ENCODE data around the gene LDAF1.
A peak's percentile ranks its signal among the peaks of the same experiment; 100 is the strongest.
"Not testable (repeated sequence)": the region's sequence is repeated elsewhere in the genome, so short reads cannot be mapped to it uniquely, and the experiment has no call there.

The LDAF1 gene

DNA sequence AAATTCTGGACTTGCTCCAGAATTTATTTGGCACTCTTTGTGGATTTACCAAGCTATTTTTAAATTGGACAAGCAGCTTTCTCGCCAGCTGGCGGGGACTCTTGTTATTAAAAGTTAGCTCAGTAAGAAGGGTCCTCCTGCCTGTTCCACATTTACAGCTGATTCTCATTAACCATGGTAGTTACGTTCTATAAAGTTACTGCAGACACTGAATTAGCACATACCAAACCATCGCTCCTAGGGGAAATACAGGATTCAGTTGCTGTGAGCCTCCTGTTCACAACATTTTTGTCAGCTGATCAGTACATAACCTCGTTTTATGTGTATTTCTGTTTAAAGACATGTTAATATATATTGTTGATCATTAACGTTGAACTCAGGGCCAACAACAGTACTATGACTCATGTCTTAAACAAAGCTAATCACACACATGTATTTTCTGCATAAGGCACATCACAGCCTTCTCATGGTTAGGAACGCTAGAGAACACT is 4.2 kb downstream of the LDAF1 start:
- ATAC-seq, result no peak

DNA sequence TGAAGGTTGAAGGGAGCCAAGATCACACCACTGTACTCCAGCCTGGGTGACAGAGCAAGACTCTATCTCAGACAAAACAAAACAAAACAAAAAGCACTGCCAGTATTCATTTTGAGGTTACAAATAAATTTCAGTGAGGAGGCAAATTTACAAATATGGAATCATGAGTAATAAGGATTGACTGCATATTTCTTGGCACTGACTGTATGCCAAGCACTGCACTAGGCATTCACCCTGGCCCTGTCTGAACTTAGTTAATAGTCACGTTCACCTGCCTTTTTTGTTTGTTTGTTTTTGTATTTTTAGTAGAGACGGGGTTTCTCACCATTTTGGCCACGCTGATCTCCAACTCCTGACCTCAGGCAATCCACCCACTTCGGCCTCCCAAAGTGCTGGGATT is 5.1 kb downstream of the LDAF1 start:
- ATAC-seq, result no peak

DNA sequence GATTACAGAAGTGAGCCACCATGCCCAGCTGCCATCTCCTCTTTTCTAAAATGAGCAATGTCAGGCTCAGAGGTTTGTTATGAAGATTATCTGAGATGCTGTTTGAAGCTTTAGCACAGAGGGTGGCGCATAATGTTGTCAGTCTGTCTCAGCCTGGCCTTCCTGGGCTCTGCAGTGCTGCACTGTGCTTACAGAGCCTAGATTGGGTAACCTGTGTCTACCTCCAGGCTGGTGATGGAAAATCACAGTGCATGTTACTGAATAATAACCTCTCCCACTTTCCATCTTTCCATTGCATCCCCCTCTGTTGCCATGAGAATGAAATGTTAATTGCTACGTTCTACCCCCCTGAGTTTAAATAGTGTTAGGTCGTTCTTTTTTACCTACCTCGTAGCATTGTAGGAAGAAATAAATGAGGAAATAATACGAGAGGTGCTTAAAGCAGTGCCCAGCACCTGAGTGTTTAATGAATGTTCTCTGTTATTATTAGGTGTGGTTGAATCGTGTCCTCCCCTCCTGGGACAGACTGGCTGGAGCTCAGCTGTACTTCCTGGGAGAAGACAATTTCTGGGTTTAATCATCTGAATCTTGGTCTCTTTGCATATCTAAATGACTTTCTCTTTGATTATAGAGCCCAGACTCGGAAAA is 6.2 kb downstream of the LDAF1 start:
- no peak for ATAC-seq

DNA sequence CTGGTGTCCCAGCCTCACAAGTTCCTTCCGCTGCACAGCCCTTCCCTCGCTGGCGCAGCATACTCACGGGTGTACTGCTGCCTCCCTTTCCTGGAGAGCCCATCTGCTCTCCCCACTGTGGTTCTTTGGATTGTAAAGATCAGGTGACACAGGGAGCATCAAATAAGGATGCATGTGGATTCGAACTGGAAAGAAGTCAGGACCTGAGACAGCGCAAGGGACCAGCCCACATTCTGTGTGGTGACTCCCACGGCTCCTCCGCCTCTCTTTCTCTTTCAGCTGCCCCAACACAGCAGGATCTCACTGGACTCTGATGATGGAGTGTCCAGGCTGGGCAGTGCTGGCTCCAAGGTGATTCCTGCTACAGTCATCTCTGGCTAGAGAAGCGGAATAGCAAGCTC is 8.1 kb downstream of the LDAF1 start:
- ATAC-seq, result no peak

DNA sequence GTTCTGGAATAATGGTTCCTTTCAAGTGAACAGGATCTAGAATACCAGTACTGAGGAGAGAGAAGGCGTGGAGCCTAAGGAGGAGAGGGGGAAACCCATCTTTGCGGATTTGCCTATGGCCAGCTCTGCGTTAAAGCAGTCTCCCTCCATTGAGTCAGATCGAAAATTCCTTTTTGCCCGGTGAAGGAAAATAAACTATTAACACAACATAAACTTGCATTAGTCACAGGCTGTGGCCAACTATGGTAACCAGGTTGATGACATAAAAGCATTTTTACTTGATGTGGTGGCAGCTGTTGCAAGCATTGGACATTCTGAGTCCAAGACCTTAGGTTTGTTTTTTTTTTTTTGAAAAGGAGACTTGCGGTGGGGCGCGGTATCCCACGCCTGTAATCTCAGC is 8.9 kb downstream of the LDAF1 start:
- ATAC-seq, result no peak

DNA sequence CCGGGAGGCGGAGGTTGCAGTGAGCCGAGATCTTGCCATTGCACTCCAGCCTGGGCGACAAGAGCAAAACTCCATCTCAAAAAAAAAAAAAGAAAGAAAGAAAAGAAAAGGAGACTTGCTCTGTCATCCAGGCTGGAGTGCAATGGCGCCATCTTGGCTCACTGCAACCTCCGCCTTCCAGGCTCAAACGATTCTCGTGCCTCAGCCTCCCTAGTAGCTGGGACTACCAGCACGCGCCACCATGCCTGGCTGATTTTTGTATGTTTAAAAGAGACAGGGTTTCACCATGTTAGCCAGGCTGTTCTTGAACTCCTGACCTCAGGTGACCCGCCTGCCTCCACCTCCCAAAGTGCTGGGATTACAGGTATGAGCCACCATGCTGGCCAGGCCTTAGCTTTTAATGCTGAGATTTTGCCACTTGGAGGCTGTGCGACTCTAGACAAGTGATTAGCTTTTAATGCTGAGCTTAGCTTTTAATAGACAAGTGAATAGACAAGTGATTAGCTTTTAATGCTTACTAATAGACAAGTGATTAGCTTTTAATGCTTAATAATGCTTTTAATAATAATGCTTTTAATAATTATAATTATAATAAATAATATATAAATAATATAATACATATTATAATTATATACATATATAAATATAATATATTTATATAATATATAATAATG is 9.6 kb downstream of the LDAF1 start:
- ATAC-seq, result no peak

DNA sequence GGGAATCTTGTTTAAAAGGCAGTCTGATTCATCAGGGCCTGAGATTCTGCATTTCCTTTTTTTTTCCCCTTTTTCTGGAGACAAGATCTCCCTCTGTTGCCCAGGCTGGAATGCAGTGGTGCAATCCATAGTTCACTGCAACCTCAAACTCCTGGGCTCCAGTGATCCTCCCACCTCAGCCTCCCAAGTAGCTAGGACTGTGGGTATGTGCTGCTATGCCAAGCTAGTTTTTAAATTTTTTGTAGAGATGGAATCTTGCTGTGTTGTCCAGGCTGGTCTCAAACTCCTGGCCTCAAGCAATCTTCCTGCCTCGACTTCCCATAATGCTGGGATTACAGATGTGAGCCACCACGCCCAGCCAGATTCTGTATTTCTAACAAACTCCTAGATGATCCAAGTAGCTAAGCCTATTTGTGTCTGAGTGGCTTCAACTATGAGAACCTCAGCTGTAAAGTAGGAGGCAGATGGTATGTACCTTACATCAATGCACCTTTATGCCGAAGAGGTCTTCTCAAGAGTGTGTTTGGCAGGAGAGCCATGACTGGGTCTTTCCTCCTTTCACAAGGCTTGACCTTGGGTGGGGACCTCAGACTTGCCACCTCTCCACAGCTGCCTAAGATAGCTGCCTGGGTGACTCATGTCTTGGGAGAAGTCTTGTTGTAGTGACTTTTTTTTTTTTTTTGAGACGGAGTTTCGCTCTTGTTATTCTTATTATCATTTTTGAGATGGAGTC is 10.9 kb downstream of the LDAF1 start:
- ATAC-seq, result no peak

DNA sequence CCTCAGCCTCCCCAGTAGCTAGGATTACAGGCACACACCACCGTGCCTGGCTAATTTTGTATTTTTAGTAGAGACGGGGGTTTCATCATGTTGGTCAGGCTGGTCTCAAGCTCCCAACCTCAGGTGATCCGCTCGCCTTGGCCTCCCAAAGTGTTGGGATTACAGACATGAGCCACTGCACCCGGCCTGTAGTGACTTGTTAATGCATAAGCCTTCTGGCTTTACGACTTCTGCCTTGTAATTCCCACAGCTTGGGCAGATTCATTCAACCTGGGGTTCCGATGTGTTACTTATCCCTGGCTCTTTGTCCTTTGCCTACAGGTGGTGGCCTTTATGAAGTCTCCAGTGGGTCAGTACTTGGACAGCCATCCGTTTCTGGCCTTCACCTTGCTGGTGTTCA is 11.6 kb downstream of the LDAF1 start:
- ATAC-seq, result not testable (repeated sequence)

DNA sequence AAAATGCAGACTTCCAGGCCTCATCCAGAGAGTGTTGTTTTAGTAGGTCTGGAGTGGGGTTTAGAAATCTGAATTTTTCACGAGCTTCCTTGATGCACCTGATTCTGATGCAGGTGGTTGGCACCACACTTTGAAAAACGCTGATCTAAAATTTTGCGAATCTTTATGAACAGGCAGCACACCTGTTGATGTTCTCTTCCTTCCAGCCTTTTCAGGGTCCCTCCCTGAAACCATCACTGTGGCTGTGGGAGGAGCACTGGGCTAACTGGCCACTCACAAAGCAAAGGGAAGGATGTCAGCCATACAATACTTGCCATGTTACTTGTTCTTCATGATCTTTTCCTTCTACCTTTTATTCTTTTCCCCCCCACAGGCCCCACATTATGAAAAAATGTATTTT is 14.2 kb downstream of the LDAF1 start:
- no peak for ATAC-seq

DNA sequence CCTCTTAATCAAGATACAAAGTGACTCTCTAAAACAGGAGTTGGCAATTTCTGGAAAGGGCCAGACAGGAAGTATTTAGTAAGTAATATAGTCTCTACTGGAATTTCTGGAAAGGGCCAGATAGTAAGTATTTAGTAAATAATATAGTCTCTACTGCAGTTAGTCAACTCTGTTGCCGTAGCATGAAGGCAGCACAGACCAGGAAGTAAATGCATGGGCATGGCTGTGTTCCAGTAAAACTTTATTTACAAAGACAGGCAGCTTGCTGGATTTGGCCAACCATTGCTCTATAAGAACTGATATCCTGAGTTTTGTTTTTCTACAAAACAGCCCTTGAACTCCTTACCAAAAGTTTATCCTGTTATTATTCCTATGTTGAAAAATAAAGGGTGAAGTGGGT is 16.9 kb downstream of the LDAF1 start:
- ATAC-seq, result no peak

DNA sequence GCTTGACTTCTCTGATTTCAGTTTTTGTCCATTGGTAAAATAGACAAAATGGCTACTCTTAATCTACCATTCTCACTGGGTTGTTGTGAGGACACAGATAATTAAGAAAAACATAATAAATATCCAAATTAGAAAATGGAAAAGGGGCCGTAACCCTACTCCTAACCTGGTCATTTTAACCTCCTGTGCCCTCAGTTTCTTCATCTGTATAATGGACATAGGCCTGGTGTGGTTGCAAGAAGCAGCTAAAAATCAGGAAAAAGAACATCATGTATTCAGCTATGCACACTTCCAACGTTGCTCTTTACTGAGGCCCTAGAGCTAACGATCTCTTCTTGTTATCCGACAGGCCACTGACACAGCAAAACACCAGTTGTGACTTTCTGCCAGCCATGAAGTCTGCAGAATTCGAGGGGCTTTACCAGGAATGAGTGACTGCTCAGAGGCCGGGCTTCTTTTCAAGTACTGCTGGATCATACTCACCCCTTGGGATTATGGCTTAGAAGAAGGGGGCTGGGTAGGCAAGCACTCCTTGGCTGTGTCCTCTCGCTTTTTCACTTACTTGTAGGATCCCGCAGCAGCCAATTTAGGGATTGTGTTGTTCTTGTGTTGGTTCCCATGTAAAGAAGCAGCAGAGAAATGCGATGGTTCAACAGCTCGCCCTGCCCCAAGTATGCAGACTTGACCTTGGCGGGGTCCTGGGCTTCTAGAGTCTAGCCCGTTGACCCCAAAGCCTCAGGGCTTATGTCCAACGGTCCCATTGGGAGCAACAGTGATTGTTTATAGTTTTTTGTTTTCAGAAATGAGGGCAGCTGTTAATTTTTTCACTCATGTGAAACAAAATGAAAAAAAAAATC is 20.9 kb downstream of the LDAF1 start:
- no peak for ATAC-seq

DNA sequence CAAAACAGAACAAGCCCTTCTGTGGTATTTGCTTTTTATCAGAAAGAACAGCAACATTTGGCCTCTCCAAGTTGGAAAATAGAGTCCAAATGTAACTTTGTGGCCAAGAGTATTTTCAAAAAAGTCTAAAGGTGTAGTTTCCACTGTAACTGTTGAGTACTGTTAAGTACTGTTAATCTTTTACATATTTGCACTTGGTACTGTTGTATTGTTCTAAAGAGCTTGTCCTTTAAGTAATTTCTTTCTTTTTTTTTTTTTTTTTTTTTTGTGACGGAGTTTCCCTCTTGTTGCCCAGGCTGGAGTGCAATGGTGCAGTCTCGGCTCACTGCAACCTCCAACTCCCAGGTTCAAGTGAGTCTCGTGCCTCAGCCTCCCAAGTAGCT is 21.5 kb downstream of the LDAF1 start:
- ATAC-seq, result no peak

DNA sequence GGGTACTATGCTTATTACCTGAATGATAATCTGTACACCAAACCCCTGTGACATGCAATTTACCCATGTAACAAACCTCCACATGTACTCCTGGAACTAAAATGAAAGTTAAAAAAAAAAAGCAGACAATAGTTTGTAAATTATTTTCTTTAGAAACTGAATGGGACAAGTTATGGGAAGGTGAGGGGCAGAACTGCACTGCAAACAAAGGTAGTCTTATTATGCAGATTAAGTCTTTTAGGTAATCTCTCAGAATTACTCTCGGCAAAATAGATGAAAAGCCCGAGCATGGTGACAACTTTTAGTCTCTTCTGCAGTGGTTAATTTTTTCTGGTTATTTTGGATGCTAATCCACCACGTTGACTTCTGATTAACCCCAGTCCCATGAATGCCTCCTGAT is 25.5 kb downstream of the LDAF1 start:
- no peak for ATAC-seq

DNA sequence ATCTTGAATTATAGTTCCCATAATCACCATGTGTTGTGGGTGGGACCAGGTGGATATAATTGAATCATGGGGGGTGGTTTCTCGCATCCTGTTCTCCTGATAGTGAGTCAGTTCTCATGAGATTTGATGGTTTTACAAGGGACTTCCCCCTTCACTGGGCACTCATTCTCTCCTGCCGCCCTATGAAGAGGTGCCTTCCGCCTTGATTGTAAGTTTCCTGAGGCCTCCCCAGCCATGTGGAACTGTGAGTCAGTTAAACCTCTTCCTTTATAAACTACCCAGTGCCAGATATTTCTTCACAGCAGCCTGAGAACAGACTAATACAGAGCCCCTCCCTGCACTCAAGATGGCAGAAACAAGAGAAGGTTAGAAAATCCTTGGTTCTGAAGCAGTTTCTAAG is 26.4 kb downstream of the LDAF1 start:
- ATAC-seq, result peak; percentile 67 to 71

DNA sequence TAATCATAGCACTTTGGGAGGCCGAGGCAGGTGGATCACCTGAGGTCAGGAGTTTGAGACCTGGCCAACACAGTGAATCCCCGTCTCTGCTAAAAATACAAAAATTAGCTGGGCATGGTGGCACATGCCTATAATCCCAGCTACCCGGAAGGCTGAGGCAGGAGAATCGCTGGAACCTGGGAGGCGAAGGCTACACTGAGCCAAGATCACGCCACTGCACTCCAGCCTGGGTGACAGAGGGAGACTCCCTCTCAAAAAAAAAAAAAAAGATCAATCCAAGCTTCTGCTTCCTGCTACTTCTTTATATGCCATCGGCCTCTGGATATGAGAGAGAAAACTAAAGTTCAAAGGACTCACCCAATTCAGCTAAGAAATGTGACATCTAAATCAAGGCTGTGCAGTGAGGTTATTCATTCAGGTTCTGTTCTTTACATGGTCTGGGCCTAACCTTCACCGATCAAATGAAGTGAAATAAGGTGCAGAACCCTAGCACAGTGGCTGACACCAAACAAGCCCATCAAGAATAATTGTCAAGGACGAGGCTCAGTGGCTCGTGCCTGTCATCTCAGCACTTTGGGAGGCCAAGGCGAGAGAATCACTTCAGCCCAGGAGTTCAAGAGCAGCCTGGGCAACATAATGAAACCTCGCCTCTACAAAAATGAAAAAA is 27.3 kb downstream of the LDAF1 start:
- no peak for ATAC-seq

DNA sequence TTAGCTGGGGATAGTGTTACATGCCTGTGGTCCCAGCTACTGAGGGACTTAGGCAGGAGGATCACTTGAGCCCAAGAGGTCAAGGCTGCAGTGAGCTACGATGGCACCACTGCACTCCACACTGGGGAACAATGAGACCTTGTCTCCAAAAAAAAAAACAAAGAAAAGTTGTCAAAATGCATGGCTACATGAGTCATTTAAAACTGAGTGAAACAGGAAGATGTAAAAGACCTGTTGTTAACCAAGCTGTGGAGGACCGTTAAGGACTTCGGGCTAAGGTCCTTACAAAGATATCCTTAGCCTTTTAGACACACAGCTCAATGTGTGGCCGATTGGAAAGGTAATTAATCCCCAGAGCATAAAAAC is 27.8 kb downstream of the LDAF1 start:
- ATAC-seq, result no peak

DNA sequence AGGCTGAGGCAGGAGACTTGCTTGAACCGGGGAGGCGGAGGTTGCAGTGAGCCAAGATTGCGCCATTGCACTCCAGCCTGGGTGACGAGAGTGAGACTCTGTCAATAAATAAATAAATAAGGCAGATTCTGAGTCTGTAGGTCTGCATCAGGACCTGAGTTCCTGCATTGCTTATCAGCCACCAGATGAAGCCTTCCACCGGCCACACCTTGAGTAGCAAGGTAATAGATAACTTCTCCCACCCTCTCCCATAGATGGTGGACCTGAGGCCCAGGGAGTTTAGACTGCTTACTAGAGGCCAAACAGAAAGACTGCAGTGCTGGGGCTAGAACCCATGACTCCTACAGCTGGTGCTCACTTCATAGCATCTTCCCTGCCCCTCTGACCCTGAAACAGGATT is 30.8 kb downstream of the LDAF1 start:
- no peak for ATAC-seq

DNA sequence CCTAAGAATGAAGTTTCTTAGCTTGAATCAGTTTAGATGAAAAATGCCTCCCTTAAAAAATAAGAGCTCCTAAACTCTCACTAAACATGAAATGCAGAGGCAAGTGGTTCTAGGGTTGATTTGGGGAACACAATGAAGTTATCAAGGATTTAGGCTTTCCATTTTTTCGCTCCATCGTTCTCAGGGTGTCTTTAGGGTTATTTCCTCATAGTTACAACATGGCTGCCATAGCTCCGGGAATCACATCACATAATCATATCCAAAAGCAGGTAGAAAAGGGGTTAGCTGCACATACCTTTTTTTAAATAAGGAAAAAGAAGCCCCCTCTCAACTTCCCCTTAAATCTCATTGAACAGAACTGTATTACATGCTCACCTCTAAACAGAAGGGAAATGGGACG is 31.5 kb downstream of the LDAF1 start:
- ATAC-seq, result no peak

DNA sequence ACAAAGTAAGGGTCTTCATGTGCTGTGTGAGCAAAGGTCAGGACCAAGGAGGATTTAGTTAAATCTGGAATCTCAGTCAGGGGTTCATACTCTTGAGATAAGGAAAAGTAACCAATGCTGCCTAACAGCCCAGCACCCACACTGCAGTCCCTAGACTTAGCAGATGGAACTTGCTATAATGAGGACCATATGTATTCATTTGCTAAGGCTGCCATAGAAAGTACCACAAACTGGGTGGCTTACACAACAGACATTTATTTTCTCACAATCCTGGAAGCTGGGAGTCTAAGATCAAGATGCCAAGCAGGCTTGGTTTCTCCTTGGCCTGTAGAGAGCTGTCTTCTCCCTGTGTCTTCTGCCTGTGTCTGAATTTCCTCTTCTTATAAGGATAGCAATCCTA is 32.1 kb downstream of the LDAF1 start:
- no peak for ATAC-seq

DNA sequence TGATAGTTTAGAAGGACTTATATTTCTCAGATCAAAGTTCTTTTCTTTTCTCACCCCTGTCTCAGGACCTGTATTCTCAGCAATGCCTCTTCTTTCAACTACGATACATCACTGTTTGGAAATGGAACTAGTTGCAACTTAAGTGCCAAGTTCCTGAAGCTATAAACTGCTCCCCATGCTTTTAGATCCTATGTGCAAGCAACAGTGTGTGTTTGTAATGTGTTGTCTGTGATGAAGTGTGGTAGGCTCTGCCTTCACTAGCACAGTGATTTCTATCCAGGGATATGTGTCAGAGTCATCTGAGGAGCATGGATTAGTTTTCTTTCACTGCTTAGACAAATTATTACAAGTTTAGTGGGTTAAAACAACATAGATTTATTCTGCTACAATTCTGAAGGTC is 34.5 kb downstream of the LDAF1 start:
- ATAC-seq, result no peak

DNA sequence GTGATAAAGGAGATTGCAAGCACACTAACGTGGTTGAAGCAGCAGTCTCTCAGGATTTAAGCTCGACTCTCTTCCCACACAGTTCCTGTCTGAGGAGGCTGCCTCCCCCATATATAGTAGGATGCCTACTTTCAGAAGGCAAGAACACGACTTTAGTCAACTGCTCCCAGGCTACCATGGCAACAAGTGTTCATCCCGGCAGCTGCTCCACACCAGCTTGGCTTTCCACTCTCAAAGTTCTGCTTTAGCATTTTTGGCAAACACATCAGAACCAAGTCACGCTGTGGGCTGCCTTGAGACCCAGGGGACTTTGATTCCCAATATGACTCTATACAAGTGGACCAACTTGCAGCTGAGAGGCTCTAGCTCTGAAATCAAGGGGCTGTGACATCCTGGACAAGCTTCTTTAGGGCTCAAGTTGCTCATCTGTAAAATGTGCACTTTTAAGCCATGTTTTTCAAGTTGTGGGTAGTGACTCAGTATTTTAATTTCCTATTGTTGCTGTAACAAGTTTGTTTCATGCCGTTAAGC is 36.4 kb downstream of the LDAF1 start:
- no peak for ATAC-seq

DNA sequence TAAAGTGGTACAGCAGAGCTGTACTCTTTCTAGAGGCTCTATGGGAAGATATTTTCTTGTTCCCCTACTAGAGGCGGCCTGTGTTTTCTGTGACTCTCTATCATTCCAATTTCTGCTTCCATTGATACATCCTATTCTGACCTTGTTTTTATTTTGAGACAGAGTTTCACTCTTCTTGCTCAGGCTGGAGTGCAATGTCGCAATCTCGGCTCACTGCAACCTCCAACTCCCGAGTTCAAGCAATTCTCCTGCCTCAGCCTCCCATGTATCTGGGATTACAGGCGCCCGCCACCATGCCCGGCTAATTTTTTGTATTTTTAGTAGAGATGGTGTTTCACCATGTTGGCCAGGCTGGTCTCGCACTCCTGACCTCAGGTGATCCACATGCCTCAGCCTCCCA is 36.9 kb downstream of the LDAF1 start:
- ATAC-seq, result not testable (repeated sequence)
